ENCODE measurements around the gene ST6GALNAC5.

Gene ST6GALNAC5

DNA sequence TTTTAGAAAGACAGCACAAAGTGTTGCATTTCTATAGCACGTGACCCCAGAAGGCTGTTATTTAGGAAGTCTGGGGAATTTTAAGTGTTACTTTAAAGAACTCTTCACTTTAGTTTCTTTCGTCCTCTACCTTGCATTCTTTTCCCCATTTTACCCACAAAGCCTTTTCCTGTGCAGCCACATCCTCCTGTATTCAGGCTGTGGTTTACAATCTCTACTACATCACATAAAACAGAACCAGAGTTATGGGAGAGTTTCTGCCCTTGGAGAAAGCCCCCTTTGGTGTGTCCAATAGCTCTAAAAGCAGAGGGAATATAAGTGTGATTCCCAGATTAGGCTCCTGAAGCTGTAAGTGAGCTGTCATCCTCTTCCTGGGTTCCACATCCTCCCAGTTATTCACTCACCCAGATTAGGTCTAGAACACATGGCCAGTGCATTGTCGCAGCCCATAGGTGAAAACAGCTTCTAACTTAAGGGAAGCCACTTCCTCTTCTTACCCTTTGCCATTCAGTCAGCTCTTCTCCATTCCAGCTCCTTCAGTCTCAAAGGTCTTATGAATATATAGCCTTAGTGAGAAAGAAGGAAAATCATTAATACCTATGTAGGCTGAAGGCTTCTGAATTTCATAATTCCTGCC, 180.8 kb downstream of the ST6GALNAC5 start:
- DNase-seq (ENCODE audit: low read depth), result no peak

DNA sequence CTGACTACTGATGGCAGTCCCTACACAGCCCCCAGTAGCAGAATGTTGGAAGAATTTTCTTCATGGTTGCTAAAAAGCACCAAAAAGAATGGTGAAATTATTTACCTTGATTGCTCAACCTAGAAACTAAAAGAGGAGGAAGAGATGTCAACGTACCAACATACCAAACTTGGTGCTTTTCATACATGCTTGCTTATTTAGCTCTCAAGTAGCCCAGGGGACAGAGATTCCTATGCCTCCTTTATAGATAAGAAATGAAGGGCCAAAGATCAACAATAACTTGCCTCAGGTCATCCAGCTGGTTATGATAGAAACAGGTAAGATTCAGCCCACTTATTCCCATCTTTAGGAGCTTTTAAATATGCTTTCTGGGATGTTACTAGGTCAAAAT, 181.3 kb downstream of the ST6GALNAC5 start:
- no peak for DNase-seq (ENCODE audit: low read depth)

DNA sequence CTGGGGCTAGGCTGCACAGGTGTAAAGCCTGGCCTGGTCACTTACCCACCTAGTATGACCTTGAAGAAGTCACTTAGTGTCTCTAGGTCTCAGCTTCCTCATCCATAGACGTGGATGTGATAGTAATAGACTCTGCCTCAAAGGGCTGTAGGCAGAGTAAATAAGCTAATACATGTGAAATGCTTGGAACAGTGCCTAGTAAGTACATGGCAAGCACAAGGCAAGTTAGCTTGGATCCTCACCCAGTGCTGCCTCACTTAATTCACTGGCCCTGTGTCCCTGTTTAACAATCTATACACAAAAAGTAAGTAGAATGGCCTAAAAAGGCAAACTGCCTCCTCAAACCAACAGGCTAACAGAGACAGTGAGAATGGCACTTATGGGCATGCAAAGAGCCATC, 184.1 kb downstream of the ST6GALNAC5 start:
- DNase-seq (ENCODE audit: low read depth), result no peak

DNA sequence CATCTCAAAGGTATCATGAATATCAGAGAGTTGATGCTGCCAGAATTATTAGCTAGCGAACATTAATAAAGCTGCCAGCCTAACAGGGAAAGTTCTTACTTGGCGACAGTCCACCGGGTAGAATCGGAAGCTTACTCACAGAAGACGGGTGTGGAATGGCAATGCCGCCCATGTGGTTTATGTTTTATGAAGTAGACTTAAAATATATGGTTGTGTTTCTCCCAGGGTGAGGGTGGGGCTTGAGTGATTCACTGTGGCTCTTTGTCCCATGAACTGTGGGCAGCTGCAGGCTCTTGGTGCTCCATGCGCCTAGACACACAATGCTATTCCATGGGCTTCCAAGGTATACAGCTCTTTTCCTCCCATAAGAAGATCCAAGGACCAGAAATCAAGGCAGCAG, 189.2 kb downstream of the ST6GALNAC5 start:
- peak; percentile 20 for DNase-seq (ENCODE audit: low read depth)

DNA sequence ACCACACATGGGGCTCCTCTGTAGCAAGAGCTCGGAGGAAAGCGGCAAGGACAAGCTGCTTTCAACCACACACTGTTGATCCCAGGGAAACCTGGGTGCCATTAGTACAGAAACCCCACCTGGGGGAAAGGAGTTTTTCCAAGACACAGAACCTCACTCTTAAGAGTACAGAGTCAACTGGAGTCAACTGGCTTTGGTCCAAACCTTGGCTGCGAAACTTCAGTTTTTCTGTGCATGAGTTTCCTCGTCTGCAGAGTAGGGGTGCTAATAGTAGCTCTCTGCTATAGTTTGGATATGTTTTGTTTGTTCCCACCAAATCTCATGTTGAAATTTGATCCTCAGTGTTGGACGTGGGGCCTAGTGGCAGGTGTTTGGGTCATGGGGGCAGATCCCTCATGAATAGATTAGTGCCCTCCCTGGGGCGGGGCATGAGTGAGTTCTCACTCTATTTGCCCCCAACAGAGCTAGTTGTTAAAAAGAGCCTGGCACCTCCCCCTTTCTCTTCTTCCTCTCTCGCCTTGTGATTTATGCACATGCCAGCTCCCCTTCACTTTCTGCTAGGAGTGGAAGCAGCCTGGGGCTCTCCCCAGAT, 190.8 kb downstream of the ST6GALNAC5 start:
- no peak for DNase-seq (ENCODE audit: low read depth)

DNA sequence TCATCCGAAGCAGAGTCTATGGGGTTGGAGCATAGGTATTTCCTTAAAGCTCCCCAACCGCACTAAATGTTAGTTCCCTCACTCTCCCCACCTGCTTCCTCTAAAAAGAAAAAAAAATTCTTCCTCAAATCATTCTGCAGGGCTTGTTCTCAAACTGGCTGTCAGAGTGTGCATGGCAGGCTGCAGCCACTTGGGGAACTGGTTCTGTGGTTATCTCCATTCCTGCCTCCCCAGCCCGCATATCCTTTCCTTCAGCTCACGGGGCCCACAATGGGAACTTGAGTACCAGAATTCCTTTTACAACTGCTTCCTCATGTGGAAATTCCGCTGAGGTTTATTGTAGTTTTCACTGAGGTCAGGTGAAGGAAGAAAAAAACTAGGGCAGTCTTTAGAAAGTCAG, 192.7 kb downstream of the ST6GALNAC5 start:
- no peak for DNase-seq (ENCODE audit: low read depth)

DNA sequence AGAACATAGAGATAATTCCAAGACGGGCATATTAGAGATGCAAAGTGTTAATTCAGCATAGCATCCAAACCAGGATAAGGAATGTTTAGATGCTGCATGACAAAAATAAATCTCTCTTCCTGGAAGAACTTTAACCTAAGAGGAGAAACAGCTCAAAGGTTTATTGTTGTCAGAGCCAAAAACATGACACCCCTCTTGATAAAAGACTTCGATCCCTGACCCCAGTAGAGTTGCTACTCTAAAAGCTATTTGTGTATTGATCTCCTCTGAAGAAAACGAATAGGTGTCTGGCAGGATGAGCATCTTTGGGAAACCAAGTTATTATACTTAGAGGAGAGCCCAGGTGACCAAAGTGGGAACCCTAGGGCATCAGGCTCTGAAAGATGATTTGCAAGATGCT, 193.9 kb downstream of the ST6GALNAC5 start:
- no peak for DNase-seq (ENCODE audit: low read depth)

DNA sequence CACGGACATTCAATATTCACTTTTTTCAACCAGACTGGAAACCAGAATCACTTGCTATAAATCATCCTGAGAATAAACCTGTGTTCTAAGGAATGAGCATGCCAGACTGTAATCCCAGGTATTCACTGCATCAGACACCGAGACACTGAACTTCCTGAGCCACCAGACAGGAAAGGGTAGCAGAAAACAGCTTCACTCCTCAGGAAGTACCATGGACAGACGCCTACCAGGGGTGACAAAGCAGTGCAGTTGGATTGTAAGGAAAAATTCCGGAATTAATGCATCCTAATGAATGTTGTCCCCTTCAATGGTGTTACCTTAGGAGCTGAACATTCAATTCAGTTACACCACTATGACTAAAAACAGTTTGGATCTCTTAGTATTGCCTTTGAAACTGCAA, 195.8 kb downstream of the ST6GALNAC5 start:
- DNase-seq (ENCODE audit: low read depth), result no peak

DNA sequence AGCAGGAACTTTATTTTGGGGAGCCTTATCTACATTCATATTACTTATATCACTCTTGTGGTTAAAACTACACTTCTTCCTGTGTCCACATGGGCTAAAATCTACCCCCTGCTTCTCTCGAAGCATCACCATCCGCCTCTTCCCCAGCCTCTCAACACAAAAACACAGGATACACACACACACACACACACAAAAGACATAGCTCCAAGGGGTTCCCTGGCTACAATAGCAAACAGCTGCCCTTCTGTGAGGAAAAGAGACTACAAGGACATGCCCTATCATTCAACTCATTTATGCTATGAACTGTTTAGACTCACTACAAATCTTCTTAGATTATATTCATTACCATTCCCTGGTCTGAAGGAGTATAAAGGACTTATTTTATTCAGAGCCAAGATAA, 197.0 kb downstream of the ST6GALNAC5 start:
- DNase-seq (ENCODE audit: low read depth), result no peak

DNA sequence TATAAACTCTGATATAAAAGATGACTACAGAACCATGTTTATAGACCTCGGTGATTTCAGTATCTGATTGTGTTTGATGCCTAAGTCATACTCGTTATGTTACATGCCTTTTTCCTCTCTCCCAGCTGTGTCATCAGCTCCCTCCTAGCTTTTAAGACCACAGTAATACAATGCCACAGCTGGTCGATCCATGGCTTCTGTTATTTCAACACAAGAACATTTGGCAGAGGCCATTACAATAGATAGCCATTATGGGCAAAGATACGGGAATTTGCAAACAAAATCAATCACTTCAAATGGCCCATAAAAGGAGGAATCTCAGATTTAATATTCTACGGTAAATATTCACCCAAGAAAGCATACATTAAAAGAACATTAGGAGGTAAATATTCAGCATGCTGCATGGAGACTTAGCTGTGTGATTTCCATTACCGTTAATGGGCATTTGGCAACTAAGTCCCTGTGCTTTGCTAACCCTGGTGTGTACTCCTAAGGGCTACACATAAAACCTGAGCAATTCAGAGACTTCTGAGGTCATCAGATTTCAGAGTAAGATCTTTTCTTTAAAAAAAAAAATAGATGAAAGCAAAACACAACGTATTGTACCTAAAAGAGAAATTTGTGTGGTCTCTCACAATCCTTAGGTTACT, 198.5 kb downstream of the ST6GALNAC5 start:
- no peak for DNase-seq (ENCODE audit: low read depth)

DNA sequence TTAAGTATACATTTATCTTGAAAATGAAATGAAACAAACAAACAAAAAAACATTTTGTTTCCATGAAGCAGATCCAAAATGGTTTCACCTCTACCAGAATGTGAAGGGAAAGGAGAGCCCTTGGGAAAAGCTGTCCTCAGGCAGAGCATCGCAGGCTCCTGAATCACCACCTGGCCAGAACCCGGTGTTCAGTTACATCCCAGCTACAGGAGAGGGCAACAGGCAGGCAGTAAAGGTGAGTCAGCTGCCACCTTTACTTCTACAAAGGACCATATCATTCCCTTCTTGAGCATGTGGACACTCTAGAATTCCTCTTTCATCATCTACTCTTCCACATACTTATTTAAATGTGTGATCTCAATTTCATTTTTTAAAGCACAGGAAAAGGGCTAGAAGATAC, 200.7 kb downstream of the ST6GALNAC5 start:
- DNase-seq (ENCODE audit: low read depth), result no peak

DNA sequence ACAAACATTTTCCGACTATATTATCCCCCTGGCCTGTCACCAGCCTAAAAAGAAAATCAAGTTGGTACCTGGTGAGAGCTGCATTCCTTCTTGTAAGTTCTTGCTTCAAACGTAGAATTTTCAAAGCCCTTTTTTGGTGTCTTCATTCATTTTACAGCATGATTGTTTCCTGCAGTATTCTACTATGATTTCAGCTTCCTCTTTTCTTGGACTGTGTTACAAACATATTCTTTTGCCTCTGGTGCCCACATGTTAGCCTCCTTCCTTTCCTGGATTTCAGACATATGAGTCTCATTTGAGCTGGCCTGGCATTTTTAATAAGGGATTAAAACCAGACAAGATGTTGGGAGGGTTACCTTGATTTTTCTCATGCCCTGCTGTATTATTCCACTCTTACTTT, 209.5 kb downstream of the ST6GALNAC5 start:
- DNase-seq (ENCODE audit: low read depth), result no peak

DNA sequence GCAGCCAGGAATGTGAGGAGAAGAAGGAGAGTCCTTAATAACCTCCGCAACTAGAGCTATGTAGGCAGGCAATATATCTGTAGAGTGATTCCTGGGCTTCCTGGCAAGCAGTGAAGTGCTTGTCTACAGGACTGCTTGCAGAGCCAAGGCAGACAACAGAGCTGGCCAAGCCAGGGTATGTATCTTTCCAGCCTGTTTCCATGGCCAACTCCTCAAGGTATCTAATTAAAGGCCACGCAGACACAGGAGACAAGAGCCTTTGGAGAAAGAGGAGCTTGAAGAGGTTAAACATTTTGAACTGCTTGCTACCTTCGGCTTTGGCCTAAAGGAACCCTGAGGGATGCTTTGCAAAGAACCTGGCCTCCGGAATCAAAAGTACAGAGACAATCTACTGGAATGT, 214.6 kb downstream of the ST6GALNAC5 start:
- no peak for DNase-seq (ENCODE audit: low read depth)

DNA sequence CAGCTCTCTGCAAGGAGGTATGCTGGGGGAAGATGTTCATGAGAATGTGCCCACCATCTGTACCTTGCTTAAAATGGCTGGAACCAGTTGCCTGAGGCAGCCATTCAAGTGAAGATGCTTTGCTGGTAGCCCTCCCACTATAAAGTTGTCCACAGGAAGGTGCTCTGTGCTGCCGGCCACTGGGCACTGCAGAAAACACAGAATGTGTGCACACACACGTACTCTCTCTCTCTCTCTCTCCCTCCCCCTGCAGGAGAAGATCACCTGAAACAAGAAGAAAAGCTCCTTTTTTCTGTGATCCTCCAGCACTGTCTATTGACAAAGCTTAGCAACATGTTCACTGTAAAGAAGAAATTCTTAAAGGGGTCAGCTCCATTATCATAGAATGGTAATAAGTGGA, 217.2 kb downstream of the ST6GALNAC5 start:
- no peak for DNase-seq (ENCODE audit: low read depth)

DNA sequence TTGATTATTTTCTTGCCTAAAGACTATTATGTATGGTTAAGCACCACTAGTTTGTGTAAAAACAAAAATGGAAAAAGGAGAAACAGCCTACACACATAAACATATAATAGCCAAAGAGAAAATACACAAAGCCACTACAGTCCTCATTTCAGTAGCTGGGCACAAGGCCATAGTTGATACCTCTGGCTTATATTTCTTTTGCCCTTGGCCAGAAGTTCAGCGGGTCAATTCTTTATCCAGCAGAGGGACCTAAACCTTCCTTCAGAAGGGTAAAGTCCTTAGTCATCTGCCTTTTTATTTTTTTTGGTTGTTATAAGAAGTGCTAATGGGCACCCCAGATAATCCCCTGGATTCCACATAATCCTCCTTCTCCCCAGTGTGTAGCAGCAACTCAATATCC, 217.8 kb downstream of the ST6GALNAC5 start:
- no peak for DNase-seq (ENCODE audit: low read depth)

DNA sequence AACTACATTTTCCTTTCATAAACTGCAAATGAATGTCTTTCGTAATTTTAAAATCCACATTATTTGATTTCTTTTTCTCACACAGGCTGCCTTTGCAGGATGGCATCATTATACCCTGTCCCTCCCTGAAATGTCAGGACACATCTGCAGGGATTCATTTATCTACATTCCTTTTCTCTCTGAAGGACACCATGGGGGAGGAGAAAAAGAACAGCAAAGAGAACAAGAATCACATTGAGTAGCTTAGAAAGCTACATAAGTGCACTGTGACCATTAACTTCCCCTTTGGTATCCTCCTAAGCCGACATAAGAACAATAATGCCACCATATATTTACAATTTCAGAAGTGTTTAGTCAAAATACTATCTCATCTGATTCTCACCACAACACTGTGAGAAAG, 222.5 kb downstream of the ST6GALNAC5 start:
- DNase-seq (ENCODE audit: low read depth), result no peak

DNA sequence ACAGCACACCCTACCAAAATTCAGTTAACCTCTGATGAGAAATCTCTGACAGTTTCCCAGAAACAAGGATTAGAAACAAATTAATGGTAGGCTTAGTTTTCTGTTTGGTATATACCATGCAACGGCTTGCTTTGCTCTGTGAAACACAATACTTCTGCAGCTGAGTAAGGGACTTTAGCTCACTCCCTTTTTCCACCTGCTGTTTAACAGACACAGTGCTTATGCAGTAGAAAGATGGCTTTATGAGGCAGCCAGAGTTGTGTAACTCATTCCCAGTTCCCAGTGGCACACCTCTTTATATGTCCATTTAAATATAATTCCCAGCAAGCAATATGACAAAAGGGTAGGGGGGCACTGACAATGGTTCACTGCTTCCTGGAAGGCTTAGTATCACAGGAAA, 228.0 kb downstream of the ST6GALNAC5 start:
- no peak for DNase-seq (ENCODE audit: low read depth)

DNA sequence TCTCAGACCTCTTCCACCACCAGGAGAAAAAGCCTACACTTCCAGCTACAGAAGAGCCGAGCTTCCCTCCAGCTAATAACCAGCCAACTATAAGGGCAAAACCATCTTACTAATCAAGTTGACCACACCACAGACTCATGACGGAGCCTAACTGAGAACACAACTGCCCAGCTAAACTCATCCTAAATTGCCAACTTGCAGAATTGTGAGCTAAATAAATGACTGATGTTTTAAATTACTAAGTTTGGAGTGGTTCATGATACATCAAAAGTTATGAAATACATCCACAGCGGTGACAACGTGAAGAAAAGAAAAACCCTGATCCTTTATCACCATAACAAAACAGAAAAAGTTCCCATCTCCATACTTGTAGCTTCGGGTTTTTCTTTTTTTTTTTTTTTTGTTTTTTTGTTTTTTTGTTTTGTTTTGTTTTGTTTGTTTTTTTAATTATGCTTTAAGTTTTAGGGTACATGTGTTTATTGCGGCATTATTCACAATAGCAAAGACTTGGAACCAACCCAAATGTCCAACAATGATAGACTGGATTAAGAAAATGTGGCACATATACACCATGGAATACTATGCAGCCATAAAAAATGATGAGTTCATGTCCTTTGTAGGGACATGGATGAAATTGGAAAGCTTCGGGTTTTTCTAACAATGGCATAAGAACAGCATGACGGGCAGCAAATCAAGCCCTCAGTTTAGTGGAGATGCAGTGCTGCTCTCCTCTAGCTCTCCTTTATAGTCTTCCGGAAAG, 229.4 kb downstream of the ST6GALNAC5 start:
- no peak for DNase-seq (ENCODE audit: low read depth)

DNA sequence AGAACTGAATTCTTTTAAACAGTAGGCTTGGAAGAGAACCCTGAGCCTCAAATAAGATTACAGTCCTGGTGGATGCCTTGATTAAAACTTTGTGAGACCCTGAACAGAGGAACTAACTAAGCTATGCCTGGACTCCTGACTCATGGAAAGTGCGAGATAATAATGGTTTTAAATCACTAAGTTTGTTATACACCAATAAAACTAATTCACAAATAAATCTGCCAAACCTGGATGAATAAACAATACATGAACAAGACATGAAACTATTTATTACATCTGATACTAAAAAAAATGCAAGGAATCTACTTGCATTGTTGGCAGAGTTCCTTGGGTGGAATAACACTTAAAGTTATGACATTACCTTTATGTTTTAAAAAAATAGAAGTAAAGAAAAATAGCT, 233.6 kb downstream of the ST6GALNAC5 start:
- DNase-seq (ENCODE audit: low read depth), result no peak

DNA sequence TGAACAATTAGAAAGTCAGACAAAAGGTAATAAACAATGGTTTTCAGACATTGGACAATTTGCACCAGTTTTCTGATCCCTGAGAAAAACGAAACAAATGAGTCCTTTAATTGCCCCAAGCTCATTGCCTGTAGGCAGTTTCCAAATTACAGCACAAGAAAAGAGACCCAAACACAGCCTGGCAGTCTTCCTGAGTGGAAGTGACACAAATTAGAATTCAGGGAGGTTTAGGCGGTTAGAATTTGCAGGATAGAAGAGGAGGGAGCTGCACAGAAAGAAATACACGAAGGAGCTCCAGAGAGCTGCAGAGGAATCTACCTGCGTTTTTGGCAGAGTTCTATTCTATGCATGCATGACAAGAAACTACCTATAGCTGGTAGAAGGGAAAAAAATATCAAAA, 236.2 kb downstream of the ST6GALNAC5 start:
- no peak for DNase-seq (ENCODE audit: low read depth)

DNA sequence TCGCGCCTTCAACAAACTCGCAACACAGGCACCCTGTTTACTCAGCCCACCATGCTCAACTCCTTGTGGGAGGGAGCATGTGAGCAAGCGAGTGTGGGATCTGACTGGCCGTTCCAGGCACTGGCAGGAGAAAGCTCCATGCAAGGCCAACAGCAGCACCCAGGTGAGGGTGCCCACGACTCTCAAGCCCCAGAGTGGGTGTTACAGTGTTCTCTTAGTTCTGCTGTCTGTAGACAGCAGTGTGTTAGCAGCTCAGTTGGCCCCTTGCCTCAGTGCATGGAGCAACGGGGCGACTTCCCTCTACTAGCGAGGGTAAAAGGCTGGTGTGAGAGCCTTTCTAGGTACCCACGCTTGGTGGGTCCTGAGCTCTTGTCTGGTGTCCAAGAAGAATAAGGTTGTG, 237.4 kb downstream of the ST6GALNAC5 start:
- no peak for DNase-seq (ENCODE audit: low read depth)
